Vagina (tissue), 2 donors: ENCODE measurements around the gene GAA.

Source experiments
- CTCF ChIP-seq, 3 experiments: fragments of 450-650 bp in 2 of 3; fragments of 200-600 bp in 1 of 3; sonication (generic) in 1 of 3; IDR thresholded peaks; one replicate each; pipeline ENCODE4 v1.5.1; 2017 to 2019; ENCODE audit warnings: antibody characterized with exemption in 3 of 3, mild to moderate bottlenecking in 2 of 3, moderate library complexity in 2 of 3
- POLR2A ChIP-seq, 2 donors: fragments of 450-650 bp; IDR thresholded peaks; one replicate each; pipeline ENCODE4 v1.6.1; 2017; ENCODE audit warnings: antibody characterized with exemption in 2 of 2, mild to moderate bottlenecking in 2 of 2, moderate library complexity in 2 of 2

- TF ChIP-seq POLR2A (IDR thresholded peaks at IDR 0.05) (no peak), CTCF (IDR thresholded peaks at IDR 0.05) (no peak)
Observed at GRCh38 chr17:80086081-80086480, 15.3 kb upstream of the GAA start.
